Mesothelial cell of epicardium (in vitro differentiated cells): Measurements from ENCODE around the gene ELOVL7. TPM values are rescaled to one million over a fixed set of nuclear protein-coding genes. Genes with fewer than 3 reads are reported as not detected.
"Not testable (repeated sequence)": the region's sequence is repeated elsewhere in the genome, so short reads cannot be mapped to it uniquely, and the experiment has no call there.

Source experiments
- DNase-seq, 2 experiments: peaks; one replicate each; pipeline ENCODE4 v3.0.0; 2021; ENCODE audit warnings: low spot score in 2 of 2; ENCODE audit not compliant: unreplicated experiment in 2 of 2
- H3K27ac Mint-ChIP-seq: 2 replicates; pipeline ENCODE4 v1.8.0; 2021; ENCODE audit warnings: mixed read lengths
- H3K27me3 Mint-ChIP-seq: 2 replicates; pipeline ENCODE4 v1.8.0; 2021; ENCODE audit warnings: low read depth, mixed read lengths
- H3K36me3 Mint-ChIP-seq: 2 replicates; pipeline ENCODE4 v1.8.0; 2021; ENCODE audit warnings: mixed read lengths
- H3K4me1 Mint-ChIP-seq: 2 replicates; pipeline ENCODE4 v1.8.0; 2021; ENCODE audit warnings: mixed read lengths
- H3K4me3 Mint-ChIP-seq: 2 replicates; pipeline ENCODE4 v1.8.0; 2021; ENCODE audit warnings: mild to moderate bottlenecking, moderate library complexity, mixed read lengths
- H3K9me3 Mint-ChIP-seq: 2 replicates; pipeline ENCODE4 v1.8.0; 2021; ENCODE audit warnings: mixed read lengths
- CTCF ChIP-seq: fragments of 200-600 bp; sonication (generic); IDR thresholded peaks from one replicate; pipeline ENCODE4 v1.5.0; 2021; ENCODE audit warnings: antibody characterized with exemption; ENCODE audit not compliant: unreplicated experiment
- total RNA-seq: library from RNA; stranded (reverse); gene quantifications from 3 replicates; pipeline ENCODE4 v1.2.1, GENCODE V29; 2021

ELOVL7 gene
- total RNA-seq, 1 donor from 2014 or later, result 9.2 TPM

DNA sequence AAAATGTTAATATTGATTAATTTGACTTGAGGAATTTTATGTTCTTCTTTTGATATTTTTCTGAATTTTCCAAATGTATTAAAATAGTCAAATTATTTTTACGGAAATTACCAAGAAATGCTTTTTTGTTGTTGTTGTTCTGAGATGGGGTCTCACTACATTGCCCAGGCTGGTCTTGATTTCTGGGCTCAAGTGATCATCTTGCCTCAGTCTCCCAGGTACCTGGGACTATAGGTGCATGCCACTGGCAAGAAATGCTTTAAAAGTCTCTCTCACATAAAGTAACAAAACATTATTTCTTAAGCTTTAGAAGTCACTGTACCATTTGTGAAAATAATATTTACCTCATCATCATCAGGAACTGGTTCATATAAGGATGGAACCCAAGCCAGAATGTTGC lies 43.0 kb upstream of the ELOVL7 start:
- no peak overlapping the region for H3K4me3 Mint-ChIP-seq

GRCh38 chr5:60886158-60886557 lies 42.1 kb upstream of the ELOVL7 start:
- Mint-ChIP-seq H3K4me3 (no peak overlapping the region), H3K36me3 (peaks cover 36% of the 10 kb centered on the region), H3K4me1 (no peaks in the 10 kb centered on the region), H3K27me3 (no peaks in the 10 kb centered on the region), H3K9me3 (peaks cover 5% of the 10 kb centered on the region), H3K27ac (no peak overlapping the region)
- no peak for DNase-seq
- no peak for TF ChIP-seq CTCF

More for the DNA sequence above, 43.0 kb upstream of the ELOVL7 start:
- Mint-ChIP-seq H3K27ac (no peak overlapping the region), H3K4me1 (no peaks in the 10 kb centered on the region), H3K27me3 (no peaks in the 10 kb centered on the region), H3K36me3 (peaks cover 30% of the 10 kb centered on the region), H3K9me3 (peaks cover 5% of the 10 kb centered on the region)
- TF ChIP-seq CTCF, result no peak
- DNase-seq, result no peak

- peaks cover 19% of the 10 kb centered on the region for H3K9me3 Mint-ChIP-seq
- peaks cover 39% of the 10 kb centered on the region for H3K36me3 Mint-ChIP-seq
- no peaks in the 10 kb centered on the region for H3K4me1 Mint-ChIP-seq
- peak; percentile 15 for TF ChIP-seq CTCF
- DNase-seq, result no peak
- H3K27ac Mint-ChIP-seq, result no peak overlapping the region
- no peaks in the 10 kb centered on the region for H3K27me3 Mint-ChIP-seq
- H3K4me3 Mint-ChIP-seq, result no peak overlapping the region
Measured at GRCh38 chr5:60883229-60883628, 39.2 kb upstream of the ELOVL7 start.

DNA sequence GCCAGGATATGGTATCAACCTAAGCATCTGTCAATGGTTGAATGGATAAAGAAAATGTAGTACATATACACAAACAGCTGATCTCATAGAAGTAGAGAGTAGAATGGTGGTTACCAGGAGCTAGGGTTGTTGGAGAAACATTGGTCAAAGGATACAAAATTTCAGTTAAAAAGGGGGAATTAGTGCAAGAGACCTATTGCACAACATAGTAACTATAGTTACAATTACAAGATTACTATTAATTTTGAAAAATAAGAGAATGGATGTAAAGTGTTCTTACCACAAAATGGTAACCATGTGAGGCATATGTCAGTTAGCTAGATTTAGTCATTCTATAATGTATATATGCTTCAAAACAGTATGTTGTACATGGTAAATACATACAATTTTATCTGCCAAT lies 28.8 kb upstream of the ELOVL7 start:
- peaks cover 32% of the 10 kb centered on the region for H3K9me3 Mint-ChIP-seq
- H3K36me3 Mint-ChIP-seq, result peaks cover 25% of the 10 kb centered on the region
- H3K27ac Mint-ChIP-seq, result no peak overlapping the region
- H3K4me1 Mint-ChIP-seq, result no peaks in the 10 kb centered on the region
- TF ChIP-seq CTCF, result no peak
- H3K4me3 Mint-ChIP-seq, result no peak overlapping the region
- H3K27me3 Mint-ChIP-seq, result no peaks in the 10 kb centered on the region
- DNase-seq, result no peak

- no peak for DNase-seq
- peaks cover 24% of the 10 kb centered on the region for H3K36me3 Mint-ChIP-seq
- H3K4me1 Mint-ChIP-seq, result no peaks in the 10 kb centered on the region
- no peak overlapping the region for H3K27ac Mint-ChIP-seq
- no peak for TF ChIP-seq CTCF
- no peak overlapping the region for H3K4me3 Mint-ChIP-seq
- peaks cover 27% of the 10 kb centered on the region for H3K9me3 Mint-ChIP-seq
- no peaks in the 10 kb centered on the region for H3K27me3 Mint-ChIP-seq
Measured at GRCh38 chr5:60870857-60871256, 26.8 kb upstream of the ELOVL7 start.

DNA sequence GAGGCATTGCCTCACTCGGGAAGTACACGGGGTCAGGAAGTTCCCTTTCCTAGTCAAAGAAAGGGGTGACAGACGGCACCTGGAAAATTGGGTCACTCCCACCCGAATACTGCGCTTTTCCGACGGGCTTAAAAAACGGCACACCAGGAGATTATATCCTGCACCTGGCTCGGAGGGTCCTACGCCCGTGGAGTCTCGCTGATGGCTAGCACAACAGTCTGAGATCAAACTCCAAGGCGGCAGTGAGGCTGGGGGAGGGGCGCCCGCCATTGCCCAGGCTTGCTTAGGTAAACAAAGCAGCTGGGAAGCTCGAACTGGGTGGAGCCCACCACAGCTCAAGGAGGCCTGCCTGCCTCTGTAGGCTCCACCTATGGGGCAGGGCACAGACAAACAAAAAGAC lies 16.5 kb upstream of the ELOVL7 start:
- H3K27me3 Mint-ChIP-seq, H3K27ac Mint-ChIP-seq: not testable (repeated sequence)

More for the DNA sequence above, 16.5 kb upstream of the ELOVL7 start:
- not testable (repeated sequence) for DNase-seq, H3K4me3 Mint-ChIP-seq, H3K36me3 Mint-ChIP-seq, H3K4me1 Mint-ChIP-seq
- H3K9me3 Mint-ChIP-seq, result peaks cover 10% of the 10 kb centered on the region
